HCT116 (cell line): Measurements from ENCODE around the gene LHFPL6. TPM values are rescaled to one million over a fixed set of nuclear protein-coding genes. Genes with fewer than 3 reads are reported as not detected.

ENCODE experiments used
- ATAC-seq: fragments of 200-7000 bp; cut with Tn5 transposase; 2 replicates; pipeline ENCODE4 v1.9.1; 2020; ENCODE audit warnings: mild to moderate bottlenecking, moderate library complexity
- BruUV-seq: library from RNA; stranded (reverse); fragments of 400-500 nt; replicated peaks from 2 replicates; lab custom pipeline; 2021; lab: Mats Ljungman, UMichigan
- CTCF ChIA-PET: fragments of 300-600 bp; sonication (Branson Sonifier 250); formaldehyde crosslinking; loops from one replicate; lab custom pipeline; 2021; ENCODE audit warnings: antibody characterized with exemption; lab: Charles Lee
- POLR2A ChIA-PET: fragments of 300-600, 350-600 bp; sonication (Branson Sonifier 250); formaldehyde crosslinking; loops from one replicate; lab custom pipeline; 2021; ENCODE audit warnings: antibody characterized with exemption; lab: Charles Lee
- RAD21 ChIA-PET, 2 experiments: fragments of 300-600 bp; sonication (Branson Sonifier 250); formaldehyde crosslinking; loops; one replicate each; lab custom pipeline; 2023; ENCODE audit warnings: low total read pairs in 2 of 2; ENCODE audit not compliant: uncharacterized antibody in 2 of 2, unreplicated experiment in 2 of 2, low non-redundant PET in 1 of 2; lab: Charles Lee
- DNase-seq: peaks from one replicate; pipeline ENCODE4 v3.0.0-alpha.2; 2010; ENCODE audit warnings: low read depth, low spot score
- H2AFZ ChIP-seq: fragments of 200-600 bp; shearing (Covaris generic), sonication (generic); 2 replicates; pipeline ENCODE4 v1.6.1; 2017; ENCODE audit warnings: low read depth, mixed run types, mixed read lengths, antibody characterized with exemption, low read length; ENCODE audit not compliant: poor library complexity, severe bottlenecking
- H3K27ac ChIP-seq: 2 replicates; pipeline ENCODE4 v1.5.1; 2012; ENCODE audit warnings: low read depth, low read length
- H3K27me3 ChIP-seq: fragments of 200-600 bp; sonication (generic); 2 replicates; pipeline ENCODE4 v1.6.1; 2016; ENCODE audit warnings: mixed run types, low read length, mixed read lengths; ENCODE audit not compliant: insufficient read depth
- H3K36me3 ChIP-seq, 2 experiments: fragments of 200-500 bp in 1 of 2; fragments of 200-600 bp in 1 of 2; sonication (Bioruptor generic) in 1 of 2; sonication (generic) in 1 of 2; 2 replicates each; pipeline versions ENCODE4 v1.5.1 to v1.6.1; 2014 to 2016; ENCODE audit warnings: low read length in 2 of 2, inconsistent platforms in 1 of 2, mixed read lengths in 1 of 2, mixed run types in 1 of 2; ENCODE audit not compliant: insufficient read depth in 2 of 2, control insufficient read depth in 1 of 2
- H3K4me1 ChIP-seq, 2 experiments: fragments of 200-600 bp in 1 of 2; sonication (generic) in 1 of 2; 2 replicates each; pipeline versions ENCODE4 v1.5.1 to v1.6.1; 2012 to 2017; ENCODE audit warnings: low read length in 2 of 2, inconsistent platforms in 1 of 2, mild to moderate bottlenecking in 1 of 2, mixed read lengths in 1 of 2, mixed run types in 1 of 2, moderate library complexity in 1 of 2; ENCODE audit not compliant: insufficient read depth in 2 of 2, control insufficient read depth in 1 of 2
- H3K4me2 ChIP-seq: fragments of 200-600 bp; sonication (generic); 2 replicates; pipeline ENCODE4 v1.6.1; 2017; ENCODE audit warnings: mixed run types, low read length, mixed read lengths
- H3K4me3 ChIP-seq, 2 experiments: fragments of 200-600 bp in 1 of 2; sonication (generic) in 1 of 2; replicated peaks in 1 of 2; 2 replicates each; pipeline ENCODE4 v1.5.1; 2011 to 2016; ENCODE audit warnings: low read length in 2 of 2, control low read depth in 1 of 2, low read depth in 1 of 2, mild to moderate bottlenecking in 1 of 2, mixed read lengths in 1 of 2, mixed run types in 1 of 2
- H3K79me2 ChIP-seq: fragments of 200-600 bp; sonication (generic); 2 replicates; pipeline ENCODE4 v1.6.1; 2017; ENCODE audit warnings: mild to moderate bottlenecking, mixed run types, low read length, moderate library complexity, mixed read lengths; ENCODE audit not compliant: insufficient read depth
- H3K9ac ChIP-seq: fragments of 200-600 bp; sonication (generic); 2 replicates; pipeline ENCODE4 v1.6.1; 2016; ENCODE audit warnings: low read length, mixed read lengths
- H3K9me2 ChIP-seq: fragments of 200-600 bp; sonication (generic), shearing (Covaris generic); 2 replicates; pipeline ENCODE4 v1.6.1; 2017; ENCODE audit warnings: mixed run types, mild to moderate bottlenecking, moderate library complexity; ENCODE audit not compliant: insufficient read depth
- H3K9me3 ChIP-seq, 2 experiments: fragments of 200-500 bp in 1 of 2; fragments of 200-600 bp in 1 of 2; sonication (Bioruptor generic) in 1 of 2; sonication (generic) in 1 of 2; 2 replicates each; pipeline ENCODE4 v1.6.1; 2014 to 2017; ENCODE audit warnings: low read length in 2 of 2, mixed read lengths in 2 of 2, inconsistent platforms in 1 of 2, low read depth in 1 of 2, mild to moderate bottlenecking in 1 of 2, mixed run types in 1 of 2, moderate library complexity in 1 of 2; ENCODE audit not compliant: control insufficient read depth in 1 of 2, insufficient read depth in 1 of 2
- H4K20me1 ChIP-seq: fragments of 200-600 bp; sonication (generic), shearing (Covaris generic); 2 replicates; pipeline ENCODE4 v1.6.1; 2017; ENCODE audit warnings: mixed run types, mild to moderate bottlenecking, moderate library complexity; ENCODE audit not compliant: insufficient read depth
- CBX3 ChIP-seq: IDR thresholded peaks from 2 replicates; pipeline ENCODE4 v1.6.1; 2012; ENCODE audit warnings: low read depth
- CEBPB ChIP-seq: IDR thresholded peaks from 2 replicates; pipeline ENCODE4 v1.6.1; 2012; ENCODE audit warnings: low read depth
- CTCF ChIP-seq, 3 experiments: fragments of 200-600 bp in 1 of 3; sonication (generic) in 1 of 3; IDR thresholded peaks in 2 of 3; conservative IDR thresholded peaks in 1 of 3; 2 replicates each; pipeline ENCODE4 v1.5.1; 2012 to 2017; ENCODE audit warnings: low read depth in 2 of 3, low read length in 2 of 3, antibody characterized with exemption in 1 of 3, borderline replicate concordance in 1 of 3, control low read depth in 1 of 3, mild to moderate bottlenecking in 1 of 3, mixed read lengths in 1 of 3, mixed run types in 1 of 3, moderate library complexity in 1 of 3; ENCODE audit not compliant: insufficient read depth in 1 of 3
- EGR1 ChIP-seq: IDR thresholded peaks from 2 replicates; pipeline ENCODE4 v1.6.1; 2012; ENCODE audit warnings: low read depth
- ELF1 ChIP-seq: IDR thresholded peaks from 2 replicates; pipeline ENCODE4 v1.6.1; 2012; ENCODE audit warnings: low read depth, borderline replicate concordance
- EZH2 ChIP-seq: fragments of 200-600 bp; sonication (generic); IDR thresholded peaks from 2 replicates; pipeline ENCODE4 v1.6.1; 2017; ENCODE audit warnings: antibody characterized with exemption, mixed run types
- EZH2phosphoT487 ChIP-seq: fragments of 200-600 bp; IDR thresholded peaks from 2 replicates; pipeline ENCODE4 v1.6.1; 2018; ENCODE audit warnings: antibody characterized with exemption, borderline replicate concordance
- JUND ChIP-seq: IDR thresholded peaks from 2 replicates; pipeline ENCODE4 v1.6.1; 2012
- MAX ChIP-seq: IDR thresholded peaks from 2 replicates; pipeline ENCODE4 v1.6.1; 2012
- POLR2A ChIP-seq: IDR thresholded peaks from 2 replicates; pipeline ENCODE4 v1.7.0; 2011; ENCODE audit warnings: borderline replicate concordance; ENCODE audit not compliant: insufficient read depth, insufficient read length; ENCODE audit errors: extremely low read depth
- RAD21 ChIP-seq: IDR thresholded peaks from 2 replicates; pipeline ENCODE4 v1.6.1; 2012; ENCODE audit warnings: low read depth, mild to moderate bottlenecking
- REST ChIP-seq: IDR thresholded peaks from 2 replicates; pipeline ENCODE4 v1.6.1; 2012; ENCODE audit warnings: low read depth
- SIN3A ChIP-seq: IDR thresholded peaks from 2 replicates; pipeline ENCODE4 v1.6.1; 2012; ENCODE audit warnings: low read depth
- SRF ChIP-seq: IDR thresholded peaks from 2 replicates; pipeline ENCODE4 v1.6.1; 2012; ENCODE audit warnings: low read depth
- TCF7L2 ChIP-seq: IDR thresholded peaks from 2 replicates; pipeline ENCODE4 v1.7.0; 2011; ENCODE audit warnings: borderline replicate concordance, inconsistent platforms; ENCODE audit not compliant: insufficient read depth, insufficient read length; ENCODE audit errors: extremely low read depth
- YY1 ChIP-seq: IDR thresholded peaks from 2 replicates; pipeline ENCODE4 v1.6.1; 2011; ENCODE audit warnings: low read length, low read depth, moderate library complexity, mild to moderate bottlenecking; ENCODE audit not compliant: insufficient replicate concordance; ENCODE audit errors: extremely low read depth
- ZBTB33 ChIP-seq: IDR thresholded peaks from 2 replicates; pipeline ENCODE4 v1.6.1; 2011; ENCODE audit warnings: mild to moderate bottlenecking, low read length, moderate library complexity; ENCODE audit not compliant: insufficient replicate concordance; ENCODE audit errors: extremely low read depth
- ZFX ChIP-seq: fragments of 450-650 bp; IDR thresholded peaks from 2 replicates; pipeline ENCODE4 v1.6.1; 2017
- ZNF274 ChIP-seq: fragments of 200-500 bp; sonication (Bioruptor generic); IDR thresholded peaks from 2 replicates; pipeline ENCODE4 v1.6.1; 2014; ENCODE audit warnings: mild to moderate bottlenecking, low read depth, low read length, inconsistent platforms
- intact Hi-C: fragments of 100-400 bp; cut with micrococcal nuclease; formaldehyde crosslinking; loops from 2 replicates; pipeline ENCODE4 v1.10.0; 2022
- total RNA-seq: library from RNA; stranded (reverse); gene quantifications from one replicate; pipeline ENCODE4 v1.2.1, GENCODE V29; 2021; ENCODE audit not compliant: unreplicated experiment

Gene LHFPL6
- total RNA-seq, 1 experiment from 2014 or later = 0.22 TPM

GRCh38 chr13:39580881-39581575 lies 22.0 kb downstream of the LHFPL6 start:
- ATAC-seq = no peak
- Histone ChIP-seq H3K9me3 (no peaks in the 10 kb centered on the region), H3K79me2 (no peaks in the 10 kb centered on the region), H3K4me3 (no peak overlapping the region), H3K4me2 (no peak overlapping the region), H3K27ac (no peak overlapping the region), H4K20me1 (no peaks in the 10 kb centered on the region), H3K27me3 (no peaks in the 10 kb centered on the region), H3K4me1 (no peaks in the 10 kb centered on the region), H2AFZ (no peak overlapping the region), H3K36me3 (no peaks in the 10 kb centered on the region), H3K9me2 (no peaks in the 10 kb centered on the region), H3K9ac (no peak overlapping the region)
- POLR2A ChIA-PET = no interaction called here
- intact Hi-C loops = no loop called here
- CTCF ChIA-PET = interaction anchor here (1.6 kb wide), 1 partner anchor 35 kb away, joined by 3 read pairs; no protein-coding TSS in a partner anchor
- TF ChIP-seq EZH2 = no peak
- TF ChIP-seq YY1 = no peak
- no peak for TF ChIP-seq TCF7L2
- TF ChIP-seq SRF = no peak
- TF ChIP-seq SIN3A = no peak
- TF ChIP-seq ZFX = no peak
- TF ChIP-seq POLR2A = no peak
- TF ChIP-seq REST = no peak
- TF ChIP-seq JUND = no peak
- no peak for TF ChIP-seq ELF1
- no peak for TF ChIP-seq ZNF274
- TF ChIP-seq ZBTB33 = no peak
- no peak for TF ChIP-seq CBX3
- TF ChIP-seq CEBPB = no peak
- no peak for TF ChIP-seq MAX
- no peak for TF ChIP-seq CTCF (IDR thresholded peaks at IDR 0.05 in 2 of 3, conservative IDR thresholded peaks at IDR 0.05 in 1 of 3; ENCODE audit: borderline replicate concordance in 1 of 3, insufficient read depth in 1 of 3, low read depth in 2 of 3, low read length in 2 of 3)
- no peak for TF ChIP-seq EGR1
- TF ChIP-seq EZH2phosphoT487 = no peak
- TF ChIP-seq RAD21 = no peak
- DNase-seq = no peak
- BruUV-seq = no TSS peak
- RAD21 ChIA-PET = no interaction called here
